GM21737 (cell line): Measurements from ENCODE around the gene NDUFB10.
"Not testable (repeated sequence)": the region's sequence is repeated elsewhere in the genome, so short reads cannot be mapped to it uniquely, and the experiment has no call there.

Experiments used
- ATAC-seq: cut with Tn5 transposase; IDR thresholded peaks from one replicate; pipeline ENCODE4 v1.9.1; 2021; ENCODE audit warnings: mild to moderate bottlenecking, moderate library complexity; ENCODE audit not compliant: unreplicated experiment

The NDUFB10 gene

GRCh38 chr16:1959269-1960039 is at the start of gene NDUFB10:
Gene NDUFB10 (plus strand): TSS chr16:1959538. CDS start chr16:1959625, 87 bp downstream.
- peak; percentile 74 for ATAC-seq

DNA sequence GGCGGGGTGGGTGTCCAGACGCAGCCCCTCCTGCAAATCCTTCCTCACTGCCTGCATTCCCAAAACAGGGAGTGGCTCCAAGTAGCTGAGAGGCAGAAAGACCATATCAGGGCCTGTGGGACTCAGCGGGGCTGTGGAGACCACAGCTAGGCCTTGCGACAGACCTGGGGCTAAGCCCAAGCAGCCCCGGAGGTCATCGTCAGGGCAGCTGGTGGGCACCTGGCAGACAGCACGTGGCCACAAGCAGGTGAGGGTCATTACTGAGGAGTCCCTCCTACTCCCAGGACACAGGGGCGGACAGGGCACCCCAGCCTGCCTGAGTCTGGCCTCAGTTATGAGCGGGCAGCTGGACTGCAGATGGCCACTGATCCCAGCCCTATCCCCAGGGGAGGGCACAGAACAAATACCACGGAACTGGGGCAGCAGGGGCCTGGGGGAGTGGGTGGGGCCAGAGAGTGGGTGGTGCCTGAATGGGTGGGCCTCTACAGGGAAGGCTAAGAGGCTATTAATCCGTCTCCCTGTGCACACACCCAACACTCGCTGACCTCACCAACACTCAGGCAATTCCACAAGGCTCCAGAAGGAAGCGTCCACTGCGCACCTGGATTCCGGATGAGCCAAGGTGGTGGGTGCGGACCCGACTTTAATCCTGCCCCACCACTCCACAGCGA is 49.6 kb upstream of the NDUFB10 start:
- ATAC-seq = no peak

DNA sequence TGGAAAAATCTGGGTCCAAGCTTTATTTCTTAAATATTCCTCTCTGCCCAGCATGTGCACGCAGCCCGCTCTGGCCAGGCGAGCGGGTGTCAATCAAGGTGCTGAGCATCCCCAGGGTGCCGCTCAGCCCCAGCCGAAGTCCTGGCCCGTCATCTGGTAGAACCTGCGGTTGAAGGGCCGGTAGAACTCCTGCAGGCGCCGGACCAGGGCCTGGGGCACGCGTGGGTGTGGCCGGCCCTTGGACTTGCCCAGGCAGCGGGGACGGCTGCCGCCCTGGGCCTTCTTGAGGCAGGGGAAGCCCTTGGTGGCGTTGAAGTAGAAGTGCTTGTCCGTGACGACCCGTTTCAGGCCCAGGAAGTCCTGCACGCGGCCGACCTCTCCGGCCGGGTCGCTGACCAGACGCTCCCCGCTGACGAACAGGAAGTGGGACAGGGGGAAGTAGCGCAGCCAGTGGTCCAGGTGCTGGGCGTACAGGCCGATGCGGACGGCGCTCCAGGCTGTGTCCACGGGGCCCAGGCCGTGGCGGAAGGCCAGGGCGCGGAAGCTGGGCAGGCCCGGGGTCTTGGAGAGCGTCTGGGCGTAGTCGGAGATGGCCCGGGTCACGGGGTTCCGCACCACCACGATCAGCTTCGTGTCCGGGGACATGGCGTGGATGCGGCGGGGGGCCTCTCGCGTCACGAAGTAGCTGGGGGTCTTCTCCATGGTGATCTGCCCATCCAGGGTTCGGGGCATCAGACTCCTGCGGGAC is 47.7 kb upstream of the NDUFB10 start:
- no peak for ATAC-seq

GRCh38 chr16:1912215-1912543 is 47.2 kb upstream of the NDUFB10 start:
- ATAC-seq = no peak

- ATAC-seq = no peak
Measured at GRCh38 chr16:1913327-1914083, 45.8 kb upstream of the NDUFB10 start.

DNA sequence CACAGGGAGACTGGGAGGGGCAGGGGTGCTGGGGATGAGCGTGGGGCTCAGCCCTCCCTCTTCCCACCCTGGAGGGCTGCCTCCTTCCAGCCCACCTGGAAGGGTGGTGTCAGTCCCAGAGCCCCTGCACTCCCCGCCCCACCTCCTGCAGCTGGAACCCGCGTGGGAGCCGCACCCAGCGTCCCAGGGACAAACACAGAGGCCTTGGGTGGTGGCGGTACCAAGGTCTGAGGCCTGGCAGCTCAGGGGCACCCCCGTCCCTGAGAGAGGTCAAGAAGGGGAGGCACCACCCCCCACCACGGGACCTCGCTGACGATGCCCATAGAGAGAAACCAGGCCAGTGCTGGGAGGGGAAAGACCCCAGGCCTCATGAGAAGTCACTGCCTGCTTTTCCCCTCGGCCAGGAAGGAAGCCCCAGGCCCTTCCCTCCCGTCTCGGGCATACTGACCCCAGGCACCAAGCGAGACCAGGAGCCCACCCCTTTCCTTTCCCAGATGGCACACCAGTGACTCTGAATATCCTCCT is 45.2 kb upstream of the NDUFB10 start:
- ATAC-seq = no peak

GRCh38 chr16:1914988-1915387 is 44.4 kb upstream of the NDUFB10 start:
- ATAC-seq = no peak

- no peak for ATAC-seq
Measured at GRCh38 chr16:1915732-1916639, 43.4 kb upstream of the NDUFB10 start.

DNA sequence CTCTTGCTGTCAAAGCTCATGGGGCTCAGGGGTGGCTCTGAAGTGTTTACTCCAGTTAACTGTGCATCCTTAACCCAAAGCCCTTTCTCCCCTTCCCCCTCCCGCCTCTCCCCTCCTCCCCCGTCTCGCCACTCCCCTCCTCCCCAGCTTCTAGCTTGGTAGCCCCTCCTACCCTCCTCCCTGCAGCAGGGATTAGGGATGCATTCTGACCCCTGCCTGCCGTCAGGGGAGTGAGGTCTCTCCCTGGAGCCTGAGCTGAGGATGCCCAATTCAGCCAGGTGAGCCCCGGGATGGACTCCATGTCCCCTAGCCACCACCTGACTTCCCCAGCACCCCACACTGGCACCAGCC is 42.7 kb upstream of the NDUFB10 start:
- ATAC-seq = no peak

- ATAC-seq = no peak
Measured at GRCh38 chr16:1917056-1917664, 42.2 kb upstream of the NDUFB10 start.

DNA sequence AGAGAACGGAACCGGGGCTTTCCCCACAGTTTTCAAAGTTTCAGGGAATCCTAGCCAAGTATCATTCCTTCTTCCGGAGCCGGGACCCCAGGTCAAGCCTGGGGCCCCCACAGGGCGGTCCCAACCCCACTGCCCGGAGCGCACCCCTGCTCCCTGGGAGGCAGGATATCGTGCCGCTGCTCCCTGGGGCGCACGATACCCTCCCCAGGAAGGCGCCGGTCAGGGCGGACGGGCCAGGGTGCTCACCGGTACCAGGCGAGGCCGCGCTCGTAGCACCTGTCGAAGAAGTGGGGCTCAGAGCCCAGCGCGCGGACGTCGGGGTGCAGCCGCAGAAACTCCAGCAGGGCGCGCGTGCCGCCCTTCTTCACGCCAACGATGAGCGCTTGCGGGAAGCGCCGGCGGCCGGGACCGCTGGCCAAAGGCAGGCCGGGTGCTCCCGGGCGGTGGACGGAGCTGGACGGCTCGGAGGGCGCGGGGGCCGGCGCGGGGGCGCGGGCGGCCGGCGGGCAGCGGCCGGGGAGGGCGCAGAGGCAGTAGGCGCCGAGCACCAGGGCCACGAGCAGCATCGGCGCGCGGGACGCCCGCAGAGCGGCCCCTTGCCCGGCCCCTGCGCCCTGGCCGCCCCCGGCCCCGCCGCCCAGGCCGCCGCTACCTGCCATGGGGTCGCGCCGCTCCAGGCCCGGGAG is 41.5 kb upstream of the NDUFB10 start:
- no peak for ATAC-seq

DNA sequence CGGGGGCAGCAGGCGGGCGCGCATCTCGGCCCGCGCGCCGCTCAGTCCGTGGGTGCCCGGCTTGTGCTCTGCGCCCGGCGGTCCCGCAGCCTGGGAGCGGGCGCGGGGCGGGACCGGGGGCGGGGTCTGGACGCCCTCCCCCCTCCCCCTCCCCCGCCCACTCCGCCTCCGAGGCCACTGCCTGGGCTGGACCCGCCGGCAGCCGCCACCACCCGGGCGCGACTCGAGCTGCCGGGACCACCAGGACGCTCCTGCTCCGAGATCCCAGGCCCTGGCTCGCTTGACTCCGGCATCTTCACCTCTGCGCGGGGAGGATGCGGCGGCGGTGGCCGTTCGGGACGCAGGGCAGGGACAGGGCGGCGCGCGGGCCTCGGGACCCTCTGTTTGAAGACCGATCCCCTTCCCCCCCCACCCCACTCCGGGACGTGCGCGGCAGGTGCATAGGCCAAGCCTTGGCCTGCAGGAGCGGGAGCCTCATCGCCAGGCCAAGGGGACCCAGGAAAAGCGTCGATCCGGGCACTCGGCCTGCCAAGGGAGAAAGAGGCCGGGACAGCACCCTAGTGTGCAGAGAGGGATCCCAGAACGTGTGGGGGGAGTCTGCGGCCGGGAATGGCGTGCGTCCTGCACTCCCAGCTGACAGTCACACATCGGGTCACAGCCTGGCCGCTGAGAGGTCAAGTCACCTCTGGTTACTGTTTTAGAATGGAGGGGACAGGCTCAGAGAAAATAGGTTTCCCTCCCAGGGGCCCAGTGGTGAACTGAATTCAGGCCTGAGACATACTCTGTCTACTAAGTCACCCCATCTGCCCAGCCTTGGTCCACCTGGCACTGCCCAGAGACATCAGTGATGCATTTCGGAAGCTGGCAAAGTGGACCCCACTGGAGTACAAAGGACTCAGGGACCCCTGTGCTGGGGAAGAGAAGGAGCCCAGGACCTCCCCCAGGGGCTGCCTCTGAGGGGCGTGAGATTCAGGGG is 40.7 kb upstream of the NDUFB10 start, which contains the start of gene HS3ST6:
Gene HS3ST6, minus strand, starts transcription at position 65 of the 976 bp plus-strand sequence. CDS start 92 bp downstream, outside the sequence.
- ATAC-seq = no peak

GRCh38 chr16:1919327-1919998 is 39.9 kb upstream of the NDUFB10 start:
- no peak for ATAC-seq

- ATAC-seq = not testable (repeated sequence)
Measured at GRCh38 chr16:1920122-1920521, 39.2 kb upstream of the NDUFB10 start.

DNA sequence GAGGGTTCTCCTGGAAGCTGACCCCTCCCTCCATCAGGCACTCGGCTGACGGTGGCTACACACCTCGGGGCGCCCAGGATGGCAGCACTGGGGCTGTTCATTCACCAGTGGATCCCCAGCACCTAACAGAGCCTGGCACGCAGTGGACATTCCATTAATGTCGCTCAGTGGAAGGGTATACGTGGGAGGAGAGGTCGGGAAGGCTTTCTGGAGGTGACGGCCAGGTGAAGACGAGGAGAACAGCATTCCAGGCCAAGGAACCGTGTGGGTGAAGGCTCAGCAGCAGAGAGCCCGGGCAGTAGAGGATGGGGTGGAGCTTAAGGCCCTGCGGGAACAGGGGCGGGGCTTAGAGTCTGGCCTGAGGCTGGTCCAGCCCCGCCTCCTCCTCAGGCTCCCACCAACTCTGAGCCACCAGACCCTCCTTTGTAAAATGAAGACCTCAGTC is 38.6 kb upstream of the NDUFB10 start:
- ATAC-seq = no peak

DNA sequence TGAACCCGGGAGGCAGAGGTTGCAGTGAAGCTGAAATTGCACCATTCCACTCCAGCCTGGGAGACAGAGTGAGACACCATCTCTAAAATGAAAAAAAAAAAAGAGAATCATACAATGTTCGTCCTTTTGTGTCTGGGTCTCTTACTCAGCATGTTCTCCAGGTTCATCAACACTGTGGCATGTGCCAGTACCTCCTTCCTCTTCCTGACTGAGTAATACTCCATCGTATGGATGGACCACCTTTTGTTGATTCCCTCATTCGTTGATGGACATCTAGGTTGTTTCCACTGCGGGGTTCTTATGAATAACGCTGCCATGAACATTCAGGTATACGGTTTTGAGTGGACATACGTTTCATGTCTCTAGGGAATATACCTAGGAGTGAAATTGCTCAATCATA is 37.0 kb upstream of the NDUFB10 start:
- no peak for ATAC-seq
